SU-DHL-6 (cell line): ENCODE results near the gene DCANP1.

Experiments
- EZH2phosphoT487 ChIP-seq: fragments of 200-600 bp; sonication (generic), shearing (Covaris generic); conservative IDR thresholded peaks from 2 replicates; pipeline ENCODE4 v1.6.1; 2018; ENCODE audit warnings: mild to moderate bottlenecking, antibody characterized with exemption, low read length, moderate library complexity, mixed read lengths
- TF ChIP-seq, protein P1 (sequence below): fragments of 200-600 bp; sonication (generic); IDR thresholded peaks from one replicate; pipeline ENCODE4 v1.5.1; 2017; ENCODE audit warnings: antibody characterized with exemption, mild to moderate bottlenecking, low read length, moderate library complexity; ENCODE audit not compliant: insufficient read depth, poor library complexity, severe bottlenecking

DNA sequence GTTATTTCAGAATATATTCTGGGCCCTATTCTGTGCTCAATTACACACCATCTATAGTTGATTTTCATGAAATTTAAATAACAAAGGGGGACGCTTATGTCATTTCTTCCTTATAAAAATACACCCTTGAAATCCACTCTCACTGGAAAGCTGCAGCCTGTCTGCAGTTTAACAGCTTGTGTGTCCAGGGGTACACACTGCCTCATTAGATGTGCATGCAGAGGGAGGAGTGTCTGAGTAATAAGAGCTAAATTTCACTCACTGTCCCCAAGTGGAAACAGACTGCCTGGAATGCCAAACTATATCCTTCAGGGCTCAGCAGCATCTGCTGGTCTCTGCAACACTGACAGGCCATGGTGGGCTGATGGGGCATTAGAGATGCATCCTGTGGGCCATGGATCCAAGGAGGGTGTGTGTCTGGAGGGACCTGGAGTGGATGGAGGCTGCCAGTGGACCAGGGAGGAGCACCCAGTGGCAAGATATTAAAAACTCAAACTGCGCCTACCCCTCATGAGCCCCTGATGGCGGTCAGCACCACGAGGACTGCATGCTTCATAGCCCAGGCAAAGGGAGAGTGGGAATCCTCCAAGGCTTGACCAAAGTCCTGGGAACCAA is 20.8 kb upstream of the DCANP1 start:
- TF ChIP-seq, protein P1, sequence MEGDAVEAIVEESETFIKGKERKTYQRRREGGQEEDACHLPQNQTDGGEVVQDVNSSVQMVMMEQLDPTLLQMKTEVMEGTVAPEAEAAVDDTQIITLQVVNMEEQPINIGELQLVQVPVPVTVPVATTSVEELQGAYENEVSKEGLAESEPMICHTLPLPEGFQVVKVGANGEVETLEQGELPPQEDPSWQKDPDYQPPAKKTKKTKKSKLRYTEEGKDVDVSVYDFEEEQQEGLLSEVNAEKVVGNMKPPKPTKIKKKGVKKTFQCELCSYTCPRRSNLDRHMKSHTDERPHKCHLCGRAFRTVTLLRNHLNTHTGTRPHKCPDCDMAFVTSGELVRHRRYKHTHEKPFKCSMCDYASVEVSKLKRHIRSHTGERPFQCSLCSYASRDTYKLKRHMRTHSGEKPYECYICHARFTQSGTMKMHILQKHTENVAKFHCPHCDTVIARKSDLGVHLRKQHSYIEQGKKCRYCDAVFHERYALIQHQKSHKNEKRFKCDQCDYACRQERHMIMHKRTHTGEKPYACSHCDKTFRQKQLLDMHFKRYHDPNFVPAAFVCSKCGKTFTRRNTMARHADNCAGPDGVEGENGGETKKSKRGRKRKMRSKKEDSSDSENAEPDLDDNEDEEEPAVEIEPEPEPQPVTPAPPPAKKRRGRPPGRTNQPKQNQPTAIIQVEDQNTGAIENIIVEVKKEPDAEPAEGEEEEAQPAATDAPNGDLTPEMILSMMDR = no peak
- no peak for TF ChIP-seq EZH2phosphoT487
